GM23338 (cell line): Measurements from ENCODE around the gene MIER3. TPM values are rescaled to one million over a fixed set of nuclear protein-coding genes. Genes with fewer than 3 reads are reported as not detected.

Experiments used
- ATAC-seq: fragments of 200-7000 bp; cut with Tn5 transposase; 3 replicates; pipeline ENCODE4 v1.9.1; 2020
- DNase-seq: peaks from one replicate; pipeline ENCODE4 v3.0.0-alpha.2; 2015; ENCODE audit warnings: low spot score
- H2AFZ ChIP-seq: fragments of 200-600 bp; sonication (generic); 2 replicates; pipeline ENCODE4 v1.8.0; 2016; ENCODE audit warnings: antibody characterized with exemption, mild to moderate bottlenecking, moderate library complexity
- H3F3A ChIP-seq: fragments of 200-600 bp; sonication (generic); replicated peaks from 2 replicates; pipeline ENCODE4 v1.8.0; 2017; ENCODE audit warnings: antibody characterized with exemption, mixed run types, low read depth
- H3K27ac ChIP-seq: fragments of 200-600 bp; sonication (generic); 2 replicates; pipeline ENCODE4 v1.6.1; 2016; ENCODE audit warnings: low read depth
- H3K27me3 ChIP-seq: fragments of 200-600 bp; sonication (generic); 2 replicates; pipeline ENCODE4 v1.8.0; 2016; ENCODE audit warnings: mild to moderate bottlenecking, mixed run types, moderate library complexity; ENCODE audit not compliant: insufficient read depth
- H3K36me3 ChIP-seq: fragments of 200-600 bp; sonication (generic); 2 replicates; pipeline ENCODE4 v1.8.0; 2016; ENCODE audit warnings: mild to moderate bottlenecking; ENCODE audit not compliant: insufficient read depth
- H3K4me1 ChIP-seq: fragments of 200-600 bp; sonication (generic); 2 replicates; pipeline ENCODE4 v1.8.0; 2016; ENCODE audit warnings: mild to moderate bottlenecking, moderate library complexity; ENCODE audit not compliant: insufficient read depth
- H3K4me2 ChIP-seq: fragments of 200-600 bp; sonication (generic); 2 replicates; pipeline ENCODE4 v1.7.1; 2017; ENCODE audit warnings: mixed run types
- H3K4me3 ChIP-seq: fragments of 200-600 bp; sonication (generic); 2 replicates; pipeline ENCODE4 v1.6.1; 2016; ENCODE audit warnings: mixed run types
- H3K79me2 ChIP-seq: fragments of 200-600 bp; sonication (generic); replicated peaks from 2 replicates; pipeline ENCODE4 v1.8.0; 2017; ENCODE audit warnings: mild to moderate bottlenecking; ENCODE audit not compliant: insufficient read depth
- H3K9me2 ChIP-seq: fragments of 200-600 bp; sonication (generic); 2 replicates; pipeline ENCODE4 v1.8.0; 2017; ENCODE audit not compliant: insufficient read depth
- H4K20me1 ChIP-seq: fragments of 200-600 bp; sonication (generic); replicated peaks from 2 replicates; pipeline ENCODE4 v1.8.0; 2017; ENCODE audit warnings: mild to moderate bottlenecking; ENCODE audit not compliant: insufficient read depth
- H3K27ac Mint-ChIP-seq: 2 replicates; pipeline ENCODE4 v1.8.0; 2020; ENCODE audit warnings: inconsistent platforms, mild to moderate bottlenecking, moderate library complexity, mixed read lengths
- H3K27me3 Mint-ChIP-seq: 3 replicates; pipeline ENCODE4 v1.8.0; 2022; ENCODE audit warnings: low read depth, mild to moderate bottlenecking, moderate library complexity, mixed read lengths, inconsistent platforms; ENCODE audit not compliant: insufficient read depth, poor library complexity
- H3K36me3 Mint-ChIP-seq: 3 replicates; pipeline ENCODE4 v1.8.0; 2021; ENCODE audit warnings: low read depth, mild to moderate bottlenecking, inconsistent platforms, moderate library complexity, mixed read lengths
- H3K4me1 Mint-ChIP-seq: 3 replicates; pipeline ENCODE4 v1.8.0; 2020; ENCODE audit warnings: mild to moderate bottlenecking, inconsistent platforms, mixed read lengths
- H3K4me3 Mint-ChIP-seq: 3 replicates; pipeline ENCODE4 v1.8.0; 2021; ENCODE audit warnings: moderate library complexity, mild to moderate bottlenecking, inconsistent platforms, mixed read lengths
- H3K9me3 Mint-ChIP-seq: 3 replicates; pipeline ENCODE4 v1.8.0; 2020; ENCODE audit warnings: moderate library complexity, mild to moderate bottlenecking, inconsistent platforms, mixed read lengths
- CREB1 ChIP-seq: fragments of 250-450 bp; sonication (Bioruptor Pico); IDR thresholded peaks from 2 replicates; pipeline ENCODE4 v1.5.0; 2020; ENCODE audit warnings: low read depth, mild to moderate bottlenecking, moderate library complexity
- ETS1 ChIP-seq: IDR thresholded peaks from 2 replicates; pipeline ENCODE4 v1.6.1; 2016; ENCODE audit warnings: antibody characterized with exemption
- EZH2phosphoT487 ChIP-seq: fragments of 200-600 bp; sonication (generic); IDR thresholded peaks from one replicate; pipeline ENCODE4 v1.8.1; 2018; ENCODE audit warnings: antibody characterized with exemption; ENCODE audit not compliant: unreplicated experiment
- POLR2AphosphoS5 ChIP-seq: IDR thresholded peaks from 2 replicates; pipeline ENCODE4 v1.6.1; 2016; ENCODE audit warnings: antibody characterized with exemption, low read depth
- REST ChIP-seq: IDR thresholded peaks from one replicate; pipeline ENCODE4 v1.6.1; 2018; ENCODE audit warnings: antibody characterized with exemption; ENCODE audit not compliant: unreplicated experiment
- STAT1 ChIP-seq: IDR thresholded peaks from one replicate; pipeline ENCODE4 v1.6.1; 2016; ENCODE audit warnings: antibody characterized with exemption; ENCODE audit not compliant: unreplicated experiment
- ZNF331 ChIP-seq: fragments of 250-450 bp; sonication (Bioruptor Pico); IDR thresholded peaks from 2 replicates; pipeline ENCODE4 v1.5.0; 2020; ENCODE audit warnings: low read depth, mild to moderate bottlenecking, moderate library complexity
- polyA plus RNA-seq: library from polyadenylated mRNA; unstranded; fragments of >200 nt; fragmentation: Nextera tagmentation; extraction: Ambion mirVana; gene quantifications from 2 replicates; pipeline ENCODE4 v1.2.1, GENCODE V29; 2016
- total RNA-seq: library from RNA; depleted of rRNA; stranded (reverse); fragments of >200 nt; shearing (Covaris generic); gene quantifications from 2 replicates; pipeline ENCODE4 v1.2.3, GENCODE V29; 2014
- TF ChIP-seq, protein P1 (sequence below): fragments of 250-450 bp; sonication (Bioruptor Pico); IDR thresholded peaks from 2 replicates; pipeline ENCODE4 v1.5.0; 2020; ENCODE audit warnings: mild to moderate bottlenecking, moderate library complexity
- TF ChIP-seq, protein P2 (sequence below), 2 experiments: fragments of 200-600 bp in 1 of 2; sonication (generic) in 1 of 2; conservative IDR thresholded peaks; 2 replicates each; pipeline versions ENCODE4 v1.5.1 to v1.6.1; 2016 to 2017; ENCODE audit warnings: antibody characterized with exemption in 2 of 2, low read depth in 2 of 2, mild to moderate bottlenecking in 2 of 2, moderate library complexity in 1 of 2

Gene MIER3
- total and polyA plus RNA-seq, 2 experiments from 2014 or later = 12.0 to 36.3 TPM

DNA sequence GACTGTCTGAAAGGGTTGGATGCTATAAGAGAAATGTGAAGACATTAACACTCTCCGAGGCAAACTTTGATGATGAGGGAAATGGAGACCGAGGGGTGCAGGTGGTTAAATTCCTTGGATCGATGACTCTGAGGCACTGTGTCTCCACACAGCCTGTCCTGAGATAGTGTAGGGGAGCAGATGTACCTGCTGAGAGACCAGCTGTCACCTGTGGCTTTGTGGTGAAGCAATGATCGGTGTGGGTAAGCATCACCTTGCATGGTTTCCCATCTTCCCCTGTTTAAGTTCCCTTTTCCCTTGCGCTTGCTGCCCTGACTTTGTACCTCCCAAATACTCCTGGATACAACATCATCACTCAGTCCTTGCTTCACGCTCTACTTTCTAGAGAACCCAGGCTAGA is 9.8 kb upstream of the MIER3 start (continued):
- TF ChIP-seq, protein P1, sequence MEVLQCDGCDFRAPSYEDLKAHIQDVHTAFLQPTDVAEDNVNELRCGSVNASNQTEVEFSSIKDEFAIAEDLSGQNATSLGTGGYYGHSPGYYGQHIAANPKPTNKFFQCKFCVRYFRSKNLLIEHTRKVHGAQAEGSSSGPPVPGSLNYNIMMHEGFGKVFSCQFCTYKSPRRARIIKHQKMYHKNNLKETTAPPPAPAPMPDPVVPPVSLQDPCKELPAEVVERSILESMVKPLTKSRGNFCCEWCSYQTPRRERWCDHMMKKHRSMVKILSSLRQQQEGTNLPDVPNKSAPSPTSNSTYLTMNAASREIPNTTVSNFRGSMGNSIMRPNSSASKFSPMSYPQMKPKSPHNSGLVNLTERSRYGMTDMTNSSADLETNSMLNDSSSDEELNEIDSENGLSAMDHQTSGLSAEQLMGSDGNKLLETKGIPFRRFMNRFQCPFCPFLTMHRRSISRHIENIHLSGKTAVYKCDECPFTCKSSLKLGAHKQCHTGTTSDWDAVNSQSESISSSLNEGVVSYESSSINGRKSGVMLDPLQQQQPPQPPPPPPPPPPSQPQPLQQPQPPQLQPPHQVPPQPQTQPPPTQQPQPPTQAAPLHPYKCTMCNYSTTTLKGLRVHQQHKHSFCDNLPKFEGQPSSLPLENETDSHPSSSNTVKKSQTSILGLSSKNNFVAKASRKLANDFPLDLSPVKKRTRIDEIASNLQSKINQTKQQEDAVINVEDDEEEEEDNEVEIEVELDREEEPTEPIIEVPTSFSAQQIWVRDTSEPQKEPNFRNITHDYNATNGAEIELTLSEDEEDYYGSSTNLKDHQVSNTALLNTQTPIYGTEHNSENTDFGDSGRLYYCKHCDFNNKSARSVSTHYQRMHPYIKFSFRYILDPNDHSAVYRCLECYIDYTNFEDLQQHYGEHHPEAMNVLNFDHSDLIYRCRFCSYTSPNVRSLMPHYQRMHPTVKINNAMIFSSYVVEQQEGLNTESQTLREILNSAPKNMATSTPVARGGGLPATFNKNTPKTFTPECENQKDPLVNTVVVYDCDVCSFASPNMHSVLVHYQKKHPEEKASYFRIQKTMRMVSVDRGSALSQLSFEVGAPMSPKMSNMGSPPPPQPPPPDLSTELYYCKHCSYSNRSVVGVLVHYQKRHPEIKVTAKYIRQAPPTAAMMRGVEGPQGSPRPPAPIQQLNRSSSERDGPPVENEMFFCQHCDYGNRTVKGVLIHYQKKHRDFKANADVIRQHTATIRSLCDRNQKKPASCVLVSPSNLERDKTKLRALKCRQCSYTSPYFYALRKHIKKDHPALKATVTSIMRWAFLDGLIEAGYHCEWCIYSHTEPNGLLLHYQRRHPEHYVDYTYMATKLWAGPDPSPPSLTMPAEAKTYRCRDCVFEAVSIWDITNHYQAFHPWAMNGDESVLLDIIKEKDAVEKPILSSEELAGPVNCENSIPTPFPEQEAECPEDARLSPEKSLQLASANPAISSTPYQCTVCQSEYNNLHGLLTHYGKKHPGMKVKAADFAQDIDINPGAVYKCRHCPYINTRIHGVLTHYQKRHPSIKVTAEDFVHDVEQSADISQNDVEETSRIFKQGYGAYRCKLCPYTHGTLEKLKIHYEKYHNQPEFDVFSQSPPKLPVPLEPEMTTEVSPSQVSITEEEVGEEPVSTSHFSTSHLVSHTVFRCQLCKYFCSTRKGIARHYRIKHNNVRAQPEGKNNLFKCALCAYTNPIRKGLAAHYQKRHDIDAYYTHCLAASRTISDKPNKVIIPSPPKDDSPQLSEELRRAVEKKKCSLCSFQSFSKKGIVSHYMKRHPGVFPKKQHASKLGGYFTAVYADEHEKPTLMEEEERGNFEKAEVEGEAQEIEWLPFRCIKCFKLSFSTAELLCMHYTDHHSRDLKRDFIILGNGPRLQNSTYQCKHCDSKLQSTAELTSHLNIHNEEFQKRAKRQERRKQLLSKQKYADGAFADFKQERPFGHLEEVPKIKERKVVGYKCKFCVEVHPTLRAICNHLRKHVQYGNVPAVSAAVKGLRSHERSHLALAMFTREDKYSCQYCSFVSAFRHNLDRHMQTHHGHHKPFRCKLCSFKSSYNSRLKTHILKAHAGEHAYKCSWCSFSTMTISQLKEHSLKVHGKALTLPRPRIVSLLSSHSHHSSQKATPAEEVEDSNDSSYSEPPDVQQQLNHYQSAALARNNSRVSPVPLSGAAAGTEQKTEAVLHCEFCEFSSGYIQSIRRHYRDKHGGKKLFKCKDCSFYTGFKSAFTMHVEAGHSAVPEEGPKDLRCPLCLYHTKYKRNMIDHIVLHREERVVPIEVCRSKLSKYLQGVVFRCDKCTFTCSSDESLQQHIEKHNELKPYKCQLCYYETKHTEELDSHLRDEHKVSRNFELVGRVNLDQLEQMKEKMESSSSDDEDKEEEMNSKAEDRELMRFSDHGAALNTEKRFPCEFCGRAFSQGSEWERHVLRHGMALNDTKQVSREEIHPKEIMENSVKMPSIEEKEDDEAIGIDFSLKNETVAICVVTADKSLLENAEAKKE (CRISPR knock-in tag) = no peak
- TF ChIP-seq STAT1 = no peak
- TF ChIP-seq EZH2phosphoT487 = no peak
- TF ChIP-seq REST = no peak
- no peak for TF ChIP-seq CREB1

- Histone ChIP-seq H3K27ac (no peak overlapping the region), H3K79me2 (no peaks in the 10 kb centered on the region), H3K36me3 (no peaks in the 10 kb centered on the region), H2AFZ (peak overlapping the region; percentile 60; the same call in 1 of the 2 replicates), H3K27me3 (peaks cover under 1% of the 10 kb centered on the region; the same call in 1 of the 2 replicates), H3K9me2 (no peaks in the 10 kb centered on the region), H3F3A (no peaks in the 10 kb centered on the region), H3K4me3 (no peak overlapping the region), H3K4me2 (no peak overlapping the region), H3K4me1 (no peaks in the 10 kb centered on the region), H4K20me1 (no peaks in the 10 kb centered on the region)
- Mint-ChIP-seq H3K9me3 (no peaks in the 10 kb centered on the region), H3K27me3 (no peaks in the 10 kb centered on the region), H3K4me3 (no peak overlapping the region), H3K27ac (no peak overlapping the region), H3K4me1 (peaks cover 7% of the 10 kb centered on the region), H3K36me3 (no peaks in the 10 kb centered on the region)
- ATAC-seq = no peak
- DNase-seq = no peak
- TF ChIP-seq STAT1 = no peak
- TF ChIP-seq ZNF331 (CRISPR knock-in tag) = no peak
- no peak for TF ChIP-seq ETS1
- no peak for TF ChIP-seq REST
- TF ChIP-seq POLR2AphosphoS5 = no peak
- TF ChIP-seq, protein P2, sequence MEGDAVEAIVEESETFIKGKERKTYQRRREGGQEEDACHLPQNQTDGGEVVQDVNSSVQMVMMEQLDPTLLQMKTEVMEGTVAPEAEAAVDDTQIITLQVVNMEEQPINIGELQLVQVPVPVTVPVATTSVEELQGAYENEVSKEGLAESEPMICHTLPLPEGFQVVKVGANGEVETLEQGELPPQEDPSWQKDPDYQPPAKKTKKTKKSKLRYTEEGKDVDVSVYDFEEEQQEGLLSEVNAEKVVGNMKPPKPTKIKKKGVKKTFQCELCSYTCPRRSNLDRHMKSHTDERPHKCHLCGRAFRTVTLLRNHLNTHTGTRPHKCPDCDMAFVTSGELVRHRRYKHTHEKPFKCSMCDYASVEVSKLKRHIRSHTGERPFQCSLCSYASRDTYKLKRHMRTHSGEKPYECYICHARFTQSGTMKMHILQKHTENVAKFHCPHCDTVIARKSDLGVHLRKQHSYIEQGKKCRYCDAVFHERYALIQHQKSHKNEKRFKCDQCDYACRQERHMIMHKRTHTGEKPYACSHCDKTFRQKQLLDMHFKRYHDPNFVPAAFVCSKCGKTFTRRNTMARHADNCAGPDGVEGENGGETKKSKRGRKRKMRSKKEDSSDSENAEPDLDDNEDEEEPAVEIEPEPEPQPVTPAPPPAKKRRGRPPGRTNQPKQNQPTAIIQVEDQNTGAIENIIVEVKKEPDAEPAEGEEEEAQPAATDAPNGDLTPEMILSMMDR (conservative IDR thresholded peaks at IDR 0.05; ENCODE audit: low read depth in 2 of 2) = no peak
Measured at GRCh38 chr5:56959326-56959725, 7.4 kb upstream of the MIER3 start.
